ENCODE measurements around the gene NDOR1.
A peak's percentile ranks its signal among the peaks of the same experiment; 100 is the strongest.

NDOR1 gene

GRCh38 chr9:137221095-137221505, 15.6 kb downstream of the NDOR1 start:
- DNase-seq (ENCODE audit: low read depth), result no peak

GRCh38 chr9:137221506-137222111, 16.1 kb downstream of the NDOR1 start:
- DNase-seq (ENCODE audit: low read depth), result no peak

GRCh38 chr9:137222190-137223077, 16.9 kb downstream of the NDOR1 start, which contains the start of gene RNF208:
Gene RNF208, minus strand, starts transcription at chr9:137222240. Its CDS starts 1,028 bp downstream, at chr9:137221212.
- DNase-seq (ENCODE audit: low read depth), result no peak

GRCh38 chr9:137223078-137223970, 17.8 kb downstream of the NDOR1 start:
- DNase-seq (ENCODE audit: low read depth), result peak; percentile 97

GRCh38 chr9:137224830-137225694, 19.6 kb downstream of the NDOR1 start, which contains the start of gene CYSRT1:
Gene CYSRT1, plus strand, starts transcription at chr9:137225174. Its CDS starts 448 bp downstream, at chr9:137225622.
- no peak for DNase-seq (ENCODE audit: low read depth)

GRCh38 chr9:137225699-137226331, 20.3 kb downstream of the NDOR1 start:
- no peak for DNase-seq (ENCODE audit: low read depth)

- DNase-seq (ENCODE audit: low read depth), result no peak
These were observed 21.0 kb downstream of the NDOR1 start for GRCh38 chr9:137226338-137227053.

- DNase-seq (ENCODE audit: low read depth), result peak; percentile 75
These were observed 21.8 kb downstream of the NDOR1 start, which contains the start of gene RNF224 for GRCh38 chr9:137227054-137227852. Gene RNF224, plus strand, starts transcription at chr9:137227502. Its CDS starts 834 bp downstream, at chr9:137228336.

GRCh38 chr9:137227853-137228505, 22.5 kb downstream of the NDOR1 start:
- no peak for DNase-seq (ENCODE audit: low read depth)

- DNase-seq (ENCODE audit: low read depth), result no peak
These were observed 23.0 kb downstream of the NDOR1 start for GRCh38 chr9:137228506-137228967.

- no peak for DNase-seq (ENCODE audit: low read depth)
These were observed 23.7 kb downstream of the NDOR1 start for GRCh38 chr9:137228968-137229896.

- DNase-seq (ENCODE audit: low read depth), result no peak
These were observed 24.6 kb downstream of the NDOR1 start for GRCh38 chr9:137229903-137230704.

GRCh38 chr9:137230705-137231371, 25.3 kb downstream of the NDOR1 start, which contains the start of gene SLC34A3:
Gene SLC34A3, plus strand, starts transcription at chr9:137230901. Its CDS starts 802 bp downstream, at chr9:137231703.
- no peak for DNase-seq (ENCODE audit: low read depth)

GRCh38 chr9:137231372-137232039, 26.0 kb downstream of the NDOR1 start:
- DNase-seq (ENCODE audit: low read depth), result no peak

- no peak for DNase-seq (ENCODE audit: low read depth)
These were observed 26.6 kb downstream of the NDOR1 start for GRCh38 chr9:137232101-137232500.

Measured in stimulated activated CD8-positive, alpha-beta memory T cell treated with anti-CD3 and anti-CD28 coated beads, Interleukin-4, amount 100 ng/mL, for 24 hours (primary cell).